ENCODE results near the gene CHL1.

The CHL1 gene

DNA sequence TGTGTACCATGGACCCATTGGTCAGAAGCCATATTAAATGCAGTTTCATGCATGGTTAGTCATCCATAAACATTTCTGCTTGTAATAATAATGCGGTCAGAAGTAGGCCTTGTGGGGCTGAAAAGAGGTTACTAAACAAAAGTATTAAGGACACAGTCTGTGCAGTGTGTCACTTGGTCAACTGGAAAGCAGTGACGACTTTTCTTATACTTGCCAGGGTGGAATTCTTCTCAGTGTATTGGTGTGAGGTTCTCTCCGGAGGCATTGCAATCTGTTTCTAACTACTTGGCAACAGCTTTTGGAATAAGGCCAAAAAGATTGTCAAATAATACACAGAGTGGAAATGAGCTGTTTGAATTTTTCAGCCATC lies 46.8 kb downstream of the CHL1 start:
- Mint-ChIP-seq H3K36me3 (no peaks in the 10 kb centered on the region), H3K27me3 (no peaks in the 10 kb centered on the region), H3K4me1 (no peaks in the 10 kb centered on the region), H3K27ac (no peak overlapping the region), H3K9me3 (no peaks in the 10 kb centered on the region), H3K4me3 (no peak overlapping the region)
- ATAC-seq (replicated peaks) (no peak), DNase-seq (no peak)

GRCh38 chr3:244041-244440 lies 47.5 kb downstream of the CHL1 start:
- Mint-ChIP-seq H3K9me3 (no peaks in the 10 kb centered on the region), H3K36me3 (no peaks in the 10 kb centered on the region), H3K27me3 (no peaks in the 10 kb centered on the region), H3K27ac (no peak overlapping the region), H3K4me3 (no peak overlapping the region), H3K4me1 (peaks cover 2 to 3% of the 10 kb centered on the region in 2 donors)
- no peak for DNase-seq
- no peak for ATAC-seq (replicated peaks)

- ATAC-seq (replicated peaks): no peak
These were observed 51.4 kb downstream of the CHL1 start for GRCh38 chr3:247916-248315.

DNA sequence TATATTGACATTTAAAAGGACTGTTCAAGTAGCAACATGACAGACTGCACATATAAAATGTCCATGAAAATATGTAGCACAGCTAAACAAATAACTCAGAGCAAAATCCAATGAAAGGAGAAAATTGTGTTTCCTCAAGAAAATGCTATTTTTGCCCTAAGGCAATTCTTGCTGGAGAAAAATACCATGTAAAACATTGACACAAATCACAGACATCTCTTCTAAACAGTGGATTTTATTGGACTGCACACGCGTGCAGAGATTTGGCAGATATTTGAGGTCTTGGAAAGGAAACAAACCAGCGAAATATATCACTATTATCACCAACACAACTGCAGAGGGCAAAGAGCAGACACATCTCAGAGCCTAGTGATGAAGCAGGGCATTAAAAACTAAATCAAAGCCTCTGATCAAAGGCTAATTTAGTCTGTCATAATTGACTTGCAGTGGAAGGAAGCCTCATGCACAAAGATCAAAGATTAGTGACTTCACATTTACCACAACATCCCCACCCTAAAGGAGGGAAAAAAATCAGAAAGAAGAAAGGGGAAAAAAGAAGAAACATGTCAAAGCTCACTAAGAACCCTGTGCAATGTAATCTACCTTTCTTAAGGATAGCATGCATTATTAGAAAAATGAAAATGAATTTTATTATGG lies 52.4 kb downstream of the CHL1 start:
- Mint-ChIP-seq H3K36me3 (no peaks in the 10 kb centered on the region), H3K4me1 (peaks cover 8 to 21% of the 10 kb centered on the region in 2 donors), H3K27ac (no peak overlapping the region), H3K9me3 (no peaks in the 10 kb centered on the region), H3K4me3 (no peak overlapping the region), H3K27me3 (no peaks in the 10 kb centered on the region)
- no peak for DNase-seq
- ATAC-seq (replicated peaks): no peak

More at GRCh38 chr3:247916-248315, 51.4 kb downstream of the CHL1 start:
- no peak for DNase-seq
- Mint-ChIP-seq H3K27ac (no peak overlapping the region), H3K36me3 (no peaks in the 10 kb centered on the region), H3K9me3 (no peaks in the 10 kb centered on the region), H3K4me3 (no peak overlapping the region), H3K27me3 (no peaks in the 10 kb centered on the region), H3K4me1 (peaks cover 8 to 21% of the 10 kb centered on the region in 2 donors)

DNA sequence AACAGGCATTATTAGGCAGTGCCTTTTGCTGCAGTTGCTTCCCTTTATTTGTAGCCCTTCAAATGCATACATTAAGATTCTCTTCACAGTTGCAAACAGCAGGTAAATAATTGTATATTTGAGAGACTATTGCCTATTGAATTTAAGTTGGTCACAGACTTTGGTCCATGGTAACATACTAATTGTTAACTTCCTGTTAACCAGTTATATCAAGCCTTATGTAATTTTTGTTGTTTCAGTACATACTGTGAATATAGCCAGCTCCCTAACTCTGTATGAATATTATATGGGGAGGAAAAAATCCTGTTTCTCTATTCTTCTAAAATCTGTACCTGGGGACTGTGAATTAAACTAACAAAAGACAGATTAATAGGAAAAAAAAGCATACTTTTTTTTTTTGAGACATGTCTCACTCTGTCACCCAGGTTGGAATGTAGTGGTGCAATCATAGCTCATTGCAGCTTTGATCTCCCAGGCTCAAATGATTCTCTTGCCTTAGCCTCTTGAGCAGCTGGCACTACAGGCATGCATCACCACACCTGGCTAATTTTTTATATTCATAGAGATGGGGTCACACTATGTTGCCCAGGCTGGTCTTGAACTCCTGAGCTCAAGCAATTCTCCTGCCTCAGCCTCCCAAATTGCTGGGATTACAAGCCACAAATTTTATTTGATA lies 53.2 kb downstream of the CHL1 start:
- no peak overlapping the region for H3K4me3 Mint-ChIP-seq
- H3K36me3 Mint-ChIP-seq: no peaks in the 10 kb centered on the region
- no peaks in the 10 kb centered on the region for H3K9me3 Mint-ChIP-seq
- no peak for DNase-seq
- peaks cover 8 to 21% of the 10 kb centered on the region in 2 donors for H3K4me1 Mint-ChIP-seq
- H3K27me3 Mint-ChIP-seq: no peaks in the 10 kb centered on the region
- no peak overlapping the region for H3K27ac Mint-ChIP-seq
- no peak for ATAC-seq (replicated peaks)

DNA sequence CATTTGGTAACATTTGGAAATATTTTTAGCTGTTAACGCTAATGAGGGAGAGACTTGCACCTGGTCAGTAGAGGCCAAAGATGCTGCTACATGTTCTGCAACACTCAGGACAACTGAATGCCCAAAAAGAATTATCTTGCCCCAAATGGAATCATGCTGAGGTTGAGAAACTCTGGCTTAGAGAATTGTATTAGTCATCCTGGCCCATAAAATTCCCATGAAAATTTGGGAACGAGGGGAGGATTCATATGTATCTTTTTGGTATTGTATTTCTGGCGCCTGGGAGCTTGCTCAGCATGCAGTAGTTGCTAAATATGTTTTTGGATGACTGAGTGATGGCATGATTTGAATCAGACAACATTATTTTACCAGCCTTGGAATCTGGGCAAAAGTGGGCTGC lies 59.9 kb downstream of the CHL1 start:
- Mint-ChIP-seq H3K27me3 (no peaks in the 10 kb centered on the region), H3K4me1 (no peaks in the 10 kb centered on the region), H3K4me3 (no peak overlapping the region), H3K36me3 (peaks cover 0 to 2% of the 10 kb centered on the region in 2 donors), H3K9me3 (no peaks in the 10 kb centered on the region), H3K27ac (no peak overlapping the region)
- ATAC-seq (replicated peaks): no peak
- no peak for DNase-seq

GRCh38 chr3:257826-258225 lies 61.3 kb downstream of the CHL1 start:
- DNase-seq (no peak), ATAC-seq (replicated peaks) (no peak)
- no peaks in the 10 kb centered on the region for H3K9me3 Mint-ChIP-seq
- H3K36me3 Mint-ChIP-seq: peaks cover 0 to 2% of the 10 kb centered on the region in 2 donors
- no peaks in the 10 kb centered on the region for H3K27me3 Mint-ChIP-seq
- H3K4me3 Mint-ChIP-seq: no peak overlapping the region
- no peaks in the 10 kb centered on the region for H3K4me1 Mint-ChIP-seq
- no peak overlapping the region for H3K27ac Mint-ChIP-seq

DNA sequence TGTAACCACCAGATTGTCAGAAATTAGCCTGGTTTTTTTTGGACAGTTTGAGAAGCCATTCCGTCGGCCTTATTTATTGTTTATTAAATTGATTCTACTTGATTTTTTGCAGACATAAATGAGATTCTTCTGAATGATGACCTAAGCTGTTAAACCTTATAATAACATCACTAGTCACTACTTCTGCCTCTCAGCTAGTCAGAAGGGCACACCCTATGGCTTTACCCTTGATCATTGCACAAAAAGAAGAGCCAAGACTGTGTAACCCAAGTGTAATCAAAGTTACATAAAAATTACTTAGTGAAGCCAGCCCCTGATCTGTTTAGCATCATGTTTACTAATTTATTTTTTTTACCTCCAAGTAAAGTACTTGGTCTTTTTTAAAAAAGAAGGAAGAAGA lies 64.3 kb downstream of the CHL1 start:
- no peak for ATAC-seq (replicated peaks)
- Mint-ChIP-seq H3K36me3 (peaks cover 0 to 2% of the 10 kb centered on the region in 2 donors), H3K27ac (no peak overlapping the region), H3K4me1 (no peaks in the 10 kb centered on the region), H3K9me3 (no peaks in the 10 kb centered on the region), H3K4me3 (no peak overlapping the region), H3K27me3 (no peaks in the 10 kb centered on the region)
- no peak for DNase-seq

- H3K27ac Mint-ChIP-seq: no peak overlapping the region
- no peaks in the 10 kb centered on the region for H3K27me3 Mint-ChIP-seq
- no peaks in the 10 kb centered on the region for H3K36me3 Mint-ChIP-seq
- ATAC-seq (replicated peaks): no peak
- H3K4me1 Mint-ChIP-seq: no peaks in the 10 kb centered on the region
- DNase-seq: no peak
- no peak overlapping the region for H3K4me3 Mint-ChIP-seq
- H3K9me3 Mint-ChIP-seq: no peaks in the 10 kb centered on the region
These were observed 66.8 kb downstream of the CHL1 start for GRCh38 chr3:263393-263792.

DNA sequence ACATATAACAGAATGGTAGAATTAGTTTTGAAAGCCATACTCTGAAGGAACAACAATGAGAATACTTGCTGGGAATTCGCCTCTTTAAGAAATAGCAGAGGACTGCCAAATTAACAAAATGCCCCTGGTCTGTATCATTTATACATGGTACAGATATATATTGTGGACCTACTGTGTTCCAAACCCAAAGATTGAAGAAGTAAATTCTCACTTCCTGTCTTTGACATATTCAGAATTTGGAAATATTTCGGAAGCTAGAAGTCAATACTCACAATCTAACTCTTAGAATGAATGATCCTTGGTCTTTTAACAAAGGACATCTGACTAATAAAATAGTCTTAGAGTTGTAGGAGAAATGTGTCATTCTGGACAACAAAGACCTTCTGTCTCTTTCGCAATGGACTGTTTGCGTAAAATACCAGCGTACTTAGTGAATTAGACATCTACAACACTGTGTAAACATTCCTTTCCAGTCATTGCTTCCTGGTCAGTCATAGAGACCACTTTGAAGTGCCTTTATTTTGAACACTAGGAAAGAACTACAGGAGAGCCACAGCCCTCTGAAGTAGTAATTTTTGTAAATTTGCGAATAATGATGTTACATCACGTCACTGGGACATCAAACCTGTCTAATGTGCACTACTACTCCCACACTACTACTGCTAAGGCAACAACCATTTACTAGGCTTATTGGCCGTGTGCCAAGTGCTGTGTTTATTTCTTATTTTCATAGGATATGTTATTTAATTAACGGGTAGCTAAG lies 68.0 kb downstream of the CHL1 start:
- no peaks in the 10 kb centered on the region for H3K9me3 Mint-ChIP-seq
- no peaks in the 10 kb centered on the region for H3K27me3 Mint-ChIP-seq
- peaks cover 0 to 6% of the 10 kb centered on the region in 2 donors for H3K4me1 Mint-ChIP-seq
- H3K36me3 Mint-ChIP-seq: peaks cover 0 to 2% of the 10 kb centered on the region in 2 donors
- DNase-seq (no peak), ATAC-seq (replicated peaks) (no peak)
- H3K27ac Mint-ChIP-seq: no peak overlapping the region
- H3K4me3 Mint-ChIP-seq: no peak overlapping the region

GRCh38 chr3:267101-267500 lies 70.5 kb downstream of the CHL1 start:
- DNase-seq (no peak), ATAC-seq (replicated peaks) (no peak)
- peaks cover 9 to 29% of the 10 kb centered on the region in 2 donors for H3K4me1 Mint-ChIP-seq
- no peak overlapping the region for H3K4me3 Mint-ChIP-seq
- H3K36me3 Mint-ChIP-seq: peaks cover 0 to 4% of the 10 kb centered on the region in 2 donors
- H3K27me3 Mint-ChIP-seq: no peaks in the 10 kb centered on the region
- peaks cover 0 to 2% of the 10 kb centered on the region in 2 donors for H3K9me3 Mint-ChIP-seq
- no peak overlapping the region for H3K27ac Mint-ChIP-seq

DNA sequence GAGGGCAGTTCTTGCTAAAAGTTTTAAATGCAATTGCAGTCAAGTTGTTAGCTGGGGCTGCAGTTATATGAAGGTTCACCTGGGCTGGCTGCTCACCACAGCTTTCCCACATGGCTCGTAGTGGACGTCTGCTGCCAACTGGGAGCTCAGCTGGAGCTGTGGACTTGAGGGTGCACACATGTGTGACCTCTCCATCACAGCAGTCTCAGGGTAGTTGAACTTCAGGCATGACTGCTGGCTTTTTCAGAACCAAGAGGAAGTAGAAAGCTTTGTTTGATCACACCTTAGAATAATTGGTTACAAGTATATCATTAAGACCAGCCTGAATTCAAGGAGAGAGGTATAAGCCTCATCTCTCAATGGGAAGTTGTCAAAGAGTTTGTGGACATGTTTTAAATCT lies 74.1 kb downstream of the CHL1 start:
- H3K4me3 Mint-ChIP-seq: peak overlapping the region in 1 of 2 donors; percentile 68

DNA sequence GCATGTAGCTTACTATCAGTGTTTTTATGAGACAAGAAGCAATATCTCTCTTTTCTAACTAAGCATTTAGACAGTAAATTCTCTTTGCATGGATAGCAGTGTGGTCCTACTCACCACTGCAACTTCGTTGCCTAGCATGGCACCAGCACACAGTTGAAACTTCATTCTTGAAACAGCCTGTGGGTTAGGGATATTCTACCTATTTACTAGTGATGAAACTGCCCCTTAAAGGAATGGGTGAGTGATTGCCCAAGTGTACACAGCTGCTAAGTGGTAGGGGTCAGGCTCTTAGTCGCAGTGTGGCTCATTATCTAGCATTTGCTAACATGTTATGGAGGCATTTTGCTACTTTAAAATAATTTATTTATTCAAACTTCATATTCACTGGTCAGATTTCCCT lies 78.4 kb downstream of the CHL1 start:
- no peak overlapping the region for H3K4me3 Mint-ChIP-seq
- H3K36me3 Mint-ChIP-seq: peaks cover 0 to 2% of the 10 kb centered on the region in 2 donors
- no peak for DNase-seq
- peaks cover 0 to 1% of the 10 kb centered on the region in 2 donors for H3K9me3 Mint-ChIP-seq
- no peak overlapping the region for H3K27ac Mint-ChIP-seq
- no peak for ATAC-seq (replicated peaks)
- no peaks in the 10 kb centered on the region for H3K27me3 Mint-ChIP-seq
- H3K4me1 Mint-ChIP-seq: peaks cover 28 to 80% of the 10 kb centered on the region in 2 donors

More for the DNA sequence above, 74.1 kb downstream of the CHL1 start:
- H3K36me3 Mint-ChIP-seq: peaks cover 0 to 4% of the 10 kb centered on the region in 2 donors
- ATAC-seq (replicated peaks) (peak; percentile 38 to 60), DNase-seq (no peak)
- H3K4me1 Mint-ChIP-seq: peaks cover 19 to 60% of the 10 kb centered on the region in 2 donors
- H3K9me3 Mint-ChIP-seq: peaks cover 0 to 3% of the 10 kb centered on the region in 2 donors
- H3K27me3 Mint-ChIP-seq: no peaks in the 10 kb centered on the region
- no peak overlapping the region for H3K27ac Mint-ChIP-seq

DNA sequence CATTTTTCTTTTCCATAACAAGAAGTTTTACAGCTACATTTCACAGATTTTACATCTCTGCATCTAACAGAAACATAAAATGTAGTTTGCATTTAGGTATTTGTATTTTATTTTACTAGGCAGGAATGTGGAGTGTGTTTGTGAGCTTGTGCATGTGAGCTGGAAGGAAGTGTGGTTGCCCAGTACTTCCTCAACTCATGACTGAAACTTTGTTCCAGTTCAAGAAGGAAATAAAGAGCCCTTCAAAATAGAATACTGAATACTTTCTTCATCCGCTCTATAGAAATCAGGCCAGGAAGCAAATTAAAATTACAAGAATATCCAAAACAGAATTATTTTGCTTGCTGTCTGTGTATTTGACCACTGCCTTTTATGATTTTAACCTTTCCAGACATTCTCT lies 81.3 kb downstream of the CHL1 start:
- Mint-ChIP-seq H3K27ac (peak overlapping the region; percentile 95), H3K4me1 (peaks cover 20 to 67% of the 10 kb centered on the region in 2 donors), H3K4me3 (peak overlapping the region; percentile 23 to 65), H3K9me3 (peaks cover 4% of the 10 kb centered on the region in 2 donors), H3K36me3 (peaks cover 0 to 2% of the 10 kb centered on the region in 2 donors), H3K27me3 (no peaks in the 10 kb centered on the region)
- DNase-seq (no peak), ATAC-seq (replicated peaks) (peak in 1 of 2 donors; percentile 22)

Data from stimulated activated naive B cell treated with anti-CD40 and anti-IgM and Interleukin-4, amounts not matched to agents 10 μg/mL and 1 μg/mL and 100 μg/mL, for 72 hours (primary cell).